ENCODE results near the gene SLC38A10. TPM values are rescaled to one million over a fixed set of nuclear protein-coding genes. Genes with fewer than 3 reads are reported as not detected.
A peak's percentile ranks its signal among the peaks of the same experiment; 100 is the strongest.

SLC38A10 gene
- total RNA-seq, 1 donor from 2014 or later: 97.1 TPM

DNA sequence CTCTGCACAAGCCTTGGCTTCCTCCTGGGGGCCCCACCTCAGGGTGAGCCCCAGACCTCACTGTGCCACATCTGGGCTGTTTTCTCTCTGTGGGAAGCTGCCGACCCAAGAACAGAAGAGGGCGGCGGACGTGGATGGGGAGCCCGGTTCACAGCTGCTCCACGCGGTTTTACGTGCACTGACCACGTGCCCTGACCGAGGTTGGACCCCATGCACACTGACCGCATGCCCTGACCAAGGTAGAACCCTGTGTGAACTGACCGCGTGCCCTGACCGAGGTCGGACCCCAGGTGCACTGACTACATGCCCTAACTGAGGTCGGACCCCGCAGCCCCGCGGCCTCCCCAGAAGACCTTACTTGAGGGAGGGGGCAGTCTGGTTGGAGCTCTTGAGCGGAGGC lies 92.0 kb downstream of the SLC38A10 start:
- CTCF ChIA-PET: no interaction called here
- POLR2A ChIA-PET: interaction anchor here (0.5 kb wide), 1 partner anchor 670 kb away, joined by 5 read pairs; no protein-coding TSS in a partner anchor
- Mint-ChIP-seq H3K27me3 (no peaks in the 10 kb centered on the region), H3K4me1 (peaks cover 4% of the 10 kb centered on the region), H3K9me3 (no peaks in the 10 kb centered on the region), H3K27ac (no peak overlapping the region), H3K4me3 (no peak overlapping the region), H3K36me3 (ENCODE audit: low read depth) (peaks cover 28% of the 10 kb centered on the region)
- intact Hi-C loops (cut with micrococcal nuclease): no loop called here
- TF ChIP-seq, protein P1, sequence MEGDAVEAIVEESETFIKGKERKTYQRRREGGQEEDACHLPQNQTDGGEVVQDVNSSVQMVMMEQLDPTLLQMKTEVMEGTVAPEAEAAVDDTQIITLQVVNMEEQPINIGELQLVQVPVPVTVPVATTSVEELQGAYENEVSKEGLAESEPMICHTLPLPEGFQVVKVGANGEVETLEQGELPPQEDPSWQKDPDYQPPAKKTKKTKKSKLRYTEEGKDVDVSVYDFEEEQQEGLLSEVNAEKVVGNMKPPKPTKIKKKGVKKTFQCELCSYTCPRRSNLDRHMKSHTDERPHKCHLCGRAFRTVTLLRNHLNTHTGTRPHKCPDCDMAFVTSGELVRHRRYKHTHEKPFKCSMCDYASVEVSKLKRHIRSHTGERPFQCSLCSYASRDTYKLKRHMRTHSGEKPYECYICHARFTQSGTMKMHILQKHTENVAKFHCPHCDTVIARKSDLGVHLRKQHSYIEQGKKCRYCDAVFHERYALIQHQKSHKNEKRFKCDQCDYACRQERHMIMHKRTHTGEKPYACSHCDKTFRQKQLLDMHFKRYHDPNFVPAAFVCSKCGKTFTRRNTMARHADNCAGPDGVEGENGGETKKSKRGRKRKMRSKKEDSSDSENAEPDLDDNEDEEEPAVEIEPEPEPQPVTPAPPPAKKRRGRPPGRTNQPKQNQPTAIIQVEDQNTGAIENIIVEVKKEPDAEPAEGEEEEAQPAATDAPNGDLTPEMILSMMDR (IDR thresholded peaks at IDR 0.05): no peak
- DNase-seq (no peak), ATAC-seq (ENCODE audit: low read depth) (no peak)

DNA sequence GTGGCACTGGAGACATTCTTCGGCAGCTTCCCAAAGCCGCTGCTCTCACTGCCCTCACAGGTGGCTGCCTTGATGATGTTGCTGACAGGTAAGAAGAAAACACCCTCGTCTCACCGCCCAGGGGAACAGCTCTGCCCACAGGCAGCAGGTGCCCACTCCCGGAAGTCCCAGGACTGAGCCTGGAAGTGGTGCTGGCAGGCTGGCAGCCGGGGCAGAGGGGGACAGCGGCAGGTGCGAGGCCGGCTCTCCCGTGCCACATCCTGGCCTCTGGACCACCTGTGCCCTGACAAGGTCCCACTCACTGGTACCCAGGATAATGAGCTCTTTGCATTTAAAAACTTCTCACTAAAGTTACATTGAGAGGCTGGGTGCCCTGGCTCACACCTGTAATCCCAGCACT lies 92.8 kb downstream of the SLC38A10 start:
- DNase-seq (no peak), ATAC-seq (ENCODE audit: low read depth) (no peak)
- H3K4me3 Mint-ChIP-seq: no peak overlapping the region
- no peak overlapping the region for H3K27ac Mint-ChIP-seq
- TF ChIP-seq, protein P1 (IDR thresholded peaks at IDR 0.05): no peak
- no peaks in the 10 kb centered on the region for H3K9me3 Mint-ChIP-seq
- peaks cover 31% of the 10 kb centered on the region for H3K36me3 Mint-ChIP-seq (ENCODE audit: low read depth)
- H3K27me3 Mint-ChIP-seq: no peaks in the 10 kb centered on the region
- no peaks in the 10 kb centered on the region for H3K4me1 Mint-ChIP-seq
- POLR2A ChIA-PET: no interaction called here
- CTCF ChIA-PET: no interaction called here
- intact Hi-C loops (cut with micrococcal nuclease): no loop called here

DNA sequence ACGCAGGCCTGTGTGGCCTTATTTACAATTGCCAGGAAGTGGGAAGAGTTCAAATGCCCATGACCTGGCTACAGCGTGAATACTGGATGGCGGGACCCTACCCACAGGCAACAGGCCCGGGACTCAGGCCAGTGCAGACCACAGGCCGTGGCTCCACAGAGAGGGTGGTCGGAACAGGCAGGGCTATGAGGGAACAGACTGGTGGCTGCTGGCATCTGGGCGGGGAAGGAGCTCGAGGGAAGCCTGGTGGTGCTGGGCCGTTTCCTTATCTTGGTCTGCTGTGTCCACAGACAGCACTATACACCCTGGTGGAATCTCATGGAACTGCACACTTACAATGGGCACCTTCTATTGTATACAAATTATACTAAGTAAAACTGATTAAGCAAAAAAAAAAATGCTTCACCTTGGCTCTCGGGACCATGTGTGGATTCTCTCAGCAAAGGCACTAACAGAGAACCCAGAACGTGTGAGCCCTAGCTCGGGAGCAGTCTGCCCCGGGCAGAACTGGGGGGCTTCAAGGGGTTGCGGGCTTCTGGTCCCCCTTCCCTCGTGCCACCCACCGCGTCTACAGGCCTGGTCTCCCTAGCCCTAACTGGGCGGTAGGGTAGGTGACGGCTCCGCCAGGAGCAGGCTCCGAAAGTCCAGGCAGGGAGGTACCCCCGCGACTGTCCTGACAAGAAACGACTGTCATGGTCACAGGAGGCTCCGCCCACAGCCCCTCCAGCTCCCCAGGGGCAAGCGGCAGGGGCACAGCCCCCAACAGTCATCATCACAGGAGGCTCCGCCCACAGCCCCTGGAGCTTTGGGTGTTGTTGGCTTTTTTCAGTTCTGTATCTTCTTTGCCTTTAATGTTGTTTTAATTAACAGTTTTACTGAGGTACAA lies 94.2 kb downstream of the SLC38A10 start:
- ATAC-seq (ENCODE audit: low read depth) (peak; percentile 73), DNase-seq (no peak)
- Mint-ChIP-seq H3K4me3 (no peak overlapping the region), H3K27ac (no peak overlapping the region), H3K4me1 (no peaks in the 10 kb centered on the region), H3K27me3 (no peaks in the 10 kb centered on the region), H3K36me3 (ENCODE audit: low read depth) (peaks cover 28% of the 10 kb centered on the region), H3K9me3 (no peaks in the 10 kb centered on the region)
- intact Hi-C loops (cut with micrococcal nuclease): no loop called here
- ChIA-PET CTCF (no interaction called here), POLR2A (interaction anchor here (1.0 kb wide), 1 partner anchor 196 kb away, joined by 3 read pairs; no protein-coding TSS in a partner anchor)
- TF ChIP-seq, protein P1 (IDR thresholded peaks at IDR 0.05): no peak

- intact Hi-C loops (cut with micrococcal nuclease): no loop called here
- CTCF ChIA-PET: no interaction called here
- TF ChIP-seq, protein P1 (IDR thresholded peaks at IDR 0.05): no peak
Observed at GRCh38 chr17:81200201-81200600, 94.9 kb downstream of the SLC38A10 start.

GRCh38 chr17:81199482-81199830 lies 95.7 kb downstream of the SLC38A10 start:
- POLR2A ChIA-PET: no interaction called here
- H3K27me3 Mint-ChIP-seq: no peaks in the 10 kb centered on the region

More at GRCh38 chr17:81200201-81200600, 94.9 kb downstream of the SLC38A10 start:
- no peak overlapping the region for H3K27ac Mint-ChIP-seq
- H3K4me1 Mint-ChIP-seq: no peaks in the 10 kb centered on the region
- no peak for DNase-seq
- no peaks in the 10 kb centered on the region for H3K27me3 Mint-ChIP-seq
- POLR2A ChIA-PET: interaction anchor here (1.0 kb wide), 1 partner anchor 196 kb away, joined by 3 read pairs; no protein-coding TSS in a partner anchor
- no peaks in the 10 kb centered on the region for H3K9me3 Mint-ChIP-seq
- no peak for ATAC-seq (ENCODE audit: low read depth)
- H3K36me3 Mint-ChIP-seq (ENCODE audit: low read depth): peaks cover 28% of the 10 kb centered on the region
- H3K4me3 Mint-ChIP-seq: no peak overlapping the region

More at GRCh38 chr17:81199482-81199830, 95.7 kb downstream of the SLC38A10 start:
- intact Hi-C loops (cut with micrococcal nuclease): no loop called here
- H3K27ac Mint-ChIP-seq: no peak overlapping the region
- no peaks in the 10 kb centered on the region for H3K4me1 Mint-ChIP-seq
- CTCF ChIA-PET: no interaction called here
- no peaks in the 10 kb centered on the region for H3K9me3 Mint-ChIP-seq
- H3K4me3 Mint-ChIP-seq: no peak overlapping the region
- DNase-seq (no peak), ATAC-seq (ENCODE audit: low read depth) (no peak)
- TF ChIP-seq, protein P1 (IDR thresholded peaks at IDR 0.05): no peak
- H3K36me3 Mint-ChIP-seq (ENCODE audit: low read depth): peaks cover 27% of the 10 kb centered on the region

Measured in activated B cell treated with CpG ODN at 0.5 μM for 24 hours (primary cell).